K562 (cell line): ENCODE measurements around the gene AGAP1.

Experiments used
- CBX2 ChIP-seq: fragments of 200-600 bp; sonication (generic); IDR thresholded peaks from one replicate; pipeline ENCODE4 v1.6.1; 2012; ENCODE audit warnings: mild to moderate bottlenecking, low read length, inconsistent platforms; ENCODE audit not compliant: insufficient read depth, poor library complexity, severe bottlenecking
- ETV5 ChIP-seq: sonication (generic); formaldehyde crosslinking; IDR thresholded peaks from 2 replicates; pipeline ENCODE4 v1.4.0; 2020; ENCODE audit warnings: low read depth, mild to moderate bottlenecking, missing genetic modification reagents
- HNRNPK ChIP-seq: fragments of 200-400 bp; formaldehyde crosslinking; IDR thresholded peaks from one replicate; pipeline ENCODE4 v1.6.1; 2018; ENCODE audit warnings: mild to moderate bottlenecking, low read depth, low read length; ENCODE audit not compliant: poor library complexity, severe bottlenecking
- ZFP36 ChIP-seq: fragments of 150-350 bp; IDR thresholded peaks from 2 replicates; pipeline ENCODE4 v1.6.1; 2018; ENCODE audit warnings: low read length, low read depth; ENCODE audit not compliant: partially characterized antibody
- ZNF143 ChIP-seq: sonication (generic); formaldehyde crosslinking; IDR thresholded peaks from 2 replicates; pipeline ENCODE4 v1.9.0; 2022; ENCODE audit warnings: mild to moderate bottlenecking, missing genetic modification reagents
- TF ChIP-seq, protein P1 (sequence below), 3 experiments: fragments of 200-800 bp in 1 of 3; sonication (Bioruptor generic) in 1 of 3; sonication (generic) in 1 of 3; formaldehyde crosslinking in 1 of 3; IDR thresholded peaks; 2 replicates each; pipeline versions ENCODE4 v1.6.1 to v1.8.0; 2016 to 2022; ENCODE audit warnings: mild to moderate bottlenecking in 2 of 3, missing compliant biosample characterization in 2 of 3, missing genetic modification characterization in 2 of 3, missing genetic modification reagents in 1 of 3
- TF ChIP-seq, protein P2 (sequence below), 3 experiments: IDR thresholded peaks in 2 of 3; conservative IDR thresholded peaks in 1 of 3; 2 replicates each; pipeline ENCODE4 v1.5.1; 2011 to 2012; ENCODE audit warnings: low read length in 3 of 3, mild to moderate bottlenecking in 3 of 3, control low read depth in 2 of 3, improper control_type of control experiment in 1 of 3, inconsistent platforms in 1 of 3, low read depth in 1 of 3, mixed read lengths in 1 of 3, moderate library complexity in 1 of 3; ENCODE audit not compliant: insufficient read depth in 2 of 3
- TF ChIP-seq, protein P3 (sequence below): fragments of 450-650 bp; IDR thresholded peaks from 2 replicates; pipeline ENCODE4 v1.6.1; 2016; ENCODE audit warnings: borderline replicate concordance

DNA sequence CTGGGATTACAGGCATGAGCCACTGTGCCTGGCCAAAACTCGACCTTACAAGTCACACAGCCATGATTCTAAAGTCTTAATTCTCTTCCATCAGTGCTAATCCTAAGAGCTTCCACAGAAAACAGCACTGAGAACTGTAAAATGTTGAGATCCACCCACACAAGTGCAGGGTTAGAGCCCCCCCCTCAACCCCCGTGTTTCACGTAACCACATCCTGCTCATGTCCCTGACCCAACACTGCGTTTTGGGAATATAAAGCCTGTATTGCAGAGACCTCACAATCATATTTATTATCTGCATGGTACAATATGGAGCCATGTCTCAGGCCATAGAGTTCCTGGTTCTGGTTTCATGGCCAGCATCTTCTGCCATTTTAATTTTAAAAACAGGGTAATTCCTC lies 563.5 kb downstream of the AGAP1 start:
- TF ChIP-seq, protein P1, sequence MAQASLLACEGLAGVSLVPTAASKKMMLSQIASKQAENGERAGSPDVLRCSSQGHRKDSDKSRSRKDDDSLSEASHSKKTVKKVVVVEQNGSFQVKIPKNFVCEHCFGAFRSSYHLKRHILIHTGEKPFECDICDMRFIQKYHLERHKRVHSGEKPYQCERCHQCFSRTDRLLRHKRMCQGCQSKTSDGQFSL (CRISPR knock-in tag; IDR thresholded peaks at IDR 0.05) = no peak
- TF ChIP-seq, protein P1 (tag; IDR thresholded peaks at IDR 0.05) = no peak
- TF ChIP-seq, protein P2, sequence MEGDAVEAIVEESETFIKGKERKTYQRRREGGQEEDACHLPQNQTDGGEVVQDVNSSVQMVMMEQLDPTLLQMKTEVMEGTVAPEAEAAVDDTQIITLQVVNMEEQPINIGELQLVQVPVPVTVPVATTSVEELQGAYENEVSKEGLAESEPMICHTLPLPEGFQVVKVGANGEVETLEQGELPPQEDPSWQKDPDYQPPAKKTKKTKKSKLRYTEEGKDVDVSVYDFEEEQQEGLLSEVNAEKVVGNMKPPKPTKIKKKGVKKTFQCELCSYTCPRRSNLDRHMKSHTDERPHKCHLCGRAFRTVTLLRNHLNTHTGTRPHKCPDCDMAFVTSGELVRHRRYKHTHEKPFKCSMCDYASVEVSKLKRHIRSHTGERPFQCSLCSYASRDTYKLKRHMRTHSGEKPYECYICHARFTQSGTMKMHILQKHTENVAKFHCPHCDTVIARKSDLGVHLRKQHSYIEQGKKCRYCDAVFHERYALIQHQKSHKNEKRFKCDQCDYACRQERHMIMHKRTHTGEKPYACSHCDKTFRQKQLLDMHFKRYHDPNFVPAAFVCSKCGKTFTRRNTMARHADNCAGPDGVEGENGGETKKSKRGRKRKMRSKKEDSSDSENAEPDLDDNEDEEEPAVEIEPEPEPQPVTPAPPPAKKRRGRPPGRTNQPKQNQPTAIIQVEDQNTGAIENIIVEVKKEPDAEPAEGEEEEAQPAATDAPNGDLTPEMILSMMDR (IDR thresholded peaks at IDR 0.05 in 2 of 3, conservative IDR thresholded peaks at IDR 0.05 in 1 of 3; ENCODE audit: insufficient read depth in 2 of 3, low read depth in 1 of 3, low read length in 3 of 3) = no peak
- TF ChIP-seq ETV5 (no peak), CBX2 (no peak), ZFP36 (no peak), HNRNPK (no peak), ZNF143 (no peak)
- TF ChIP-seq, protein P3, sequence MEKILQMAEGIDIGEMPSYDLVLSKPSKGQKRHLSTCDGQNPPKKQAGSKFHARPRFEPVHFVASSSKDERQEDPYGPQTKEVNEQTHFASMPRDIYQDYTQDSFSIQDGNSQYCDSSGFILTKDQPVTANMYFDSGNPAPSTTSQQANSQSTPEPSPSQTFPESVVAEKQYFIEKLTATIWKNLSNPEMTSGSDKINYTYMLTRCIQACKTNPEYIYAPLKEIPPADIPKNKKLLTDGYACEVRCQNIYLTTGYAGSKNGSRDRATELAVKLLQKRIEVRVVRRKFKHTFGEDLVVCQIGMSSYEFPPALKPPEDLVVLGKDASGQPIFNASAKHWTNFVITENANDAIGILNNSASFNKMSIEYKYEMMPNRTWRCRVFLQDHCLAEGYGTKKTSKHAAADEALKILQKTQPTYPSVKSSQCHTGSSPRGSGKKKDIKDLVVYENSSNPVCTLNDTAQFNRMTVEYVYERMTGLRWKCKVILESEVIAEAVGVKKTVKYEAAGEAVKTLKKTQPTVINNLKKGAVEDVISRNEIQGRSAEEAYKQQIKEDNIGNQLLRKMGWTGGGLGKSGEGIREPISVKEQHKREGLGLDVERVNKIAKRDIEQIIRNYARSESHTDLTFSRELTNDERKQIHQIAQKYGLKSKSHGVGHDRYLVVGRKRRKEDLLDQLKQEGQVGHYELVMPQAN = no peak
